NCI-H2029 treated with DMSO at 0.1 percent for 48 hours (cell line): ENCODE results near the gene TMC6.
"Not testable (repeated sequence)": the region's sequence is repeated elsewhere in the genome, so short reads cannot be mapped to it uniquely, and the experiment has no call there.

ENCODE experiments used
- DNase-seq: peaks from one replicate; lab custom pipeline; 2025; lab: John Stamatoyannopoulos, UW

The TMC6 gene, protein sequence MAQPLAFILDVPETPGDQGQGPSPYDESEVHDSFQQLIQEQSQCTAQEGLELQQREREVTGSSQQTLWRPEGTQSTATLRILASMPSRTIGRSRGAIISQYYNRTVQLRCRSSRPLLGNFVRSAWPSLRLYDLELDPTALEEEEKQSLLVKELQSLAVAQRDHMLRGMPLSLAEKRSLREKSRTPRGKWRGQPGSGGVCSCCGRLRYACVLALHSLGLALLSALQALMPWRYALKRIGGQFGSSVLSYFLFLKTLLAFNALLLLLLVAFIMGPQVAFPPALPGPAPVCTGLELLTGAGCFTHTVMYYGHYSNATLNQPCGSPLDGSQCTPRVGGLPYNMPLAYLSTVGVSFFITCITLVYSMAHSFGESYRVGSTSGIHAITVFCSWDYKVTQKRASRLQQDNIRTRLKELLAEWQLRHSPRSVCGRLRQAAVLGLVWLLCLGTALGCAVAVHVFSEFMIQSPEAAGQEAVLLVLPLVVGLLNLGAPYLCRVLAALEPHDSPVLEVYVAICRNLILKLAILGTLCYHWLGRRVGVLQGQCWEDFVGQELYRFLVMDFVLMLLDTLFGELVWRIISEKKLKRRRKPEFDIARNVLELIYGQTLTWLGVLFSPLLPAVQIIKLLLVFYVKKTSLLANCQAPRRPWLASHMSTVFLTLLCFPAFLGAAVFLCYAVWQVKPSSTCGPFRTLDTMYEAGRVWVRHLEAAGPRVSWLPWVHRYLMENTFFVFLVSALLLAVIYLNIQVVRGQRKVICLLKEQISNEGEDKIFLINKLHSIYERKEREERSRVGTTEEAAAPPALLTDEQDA

DNA sequence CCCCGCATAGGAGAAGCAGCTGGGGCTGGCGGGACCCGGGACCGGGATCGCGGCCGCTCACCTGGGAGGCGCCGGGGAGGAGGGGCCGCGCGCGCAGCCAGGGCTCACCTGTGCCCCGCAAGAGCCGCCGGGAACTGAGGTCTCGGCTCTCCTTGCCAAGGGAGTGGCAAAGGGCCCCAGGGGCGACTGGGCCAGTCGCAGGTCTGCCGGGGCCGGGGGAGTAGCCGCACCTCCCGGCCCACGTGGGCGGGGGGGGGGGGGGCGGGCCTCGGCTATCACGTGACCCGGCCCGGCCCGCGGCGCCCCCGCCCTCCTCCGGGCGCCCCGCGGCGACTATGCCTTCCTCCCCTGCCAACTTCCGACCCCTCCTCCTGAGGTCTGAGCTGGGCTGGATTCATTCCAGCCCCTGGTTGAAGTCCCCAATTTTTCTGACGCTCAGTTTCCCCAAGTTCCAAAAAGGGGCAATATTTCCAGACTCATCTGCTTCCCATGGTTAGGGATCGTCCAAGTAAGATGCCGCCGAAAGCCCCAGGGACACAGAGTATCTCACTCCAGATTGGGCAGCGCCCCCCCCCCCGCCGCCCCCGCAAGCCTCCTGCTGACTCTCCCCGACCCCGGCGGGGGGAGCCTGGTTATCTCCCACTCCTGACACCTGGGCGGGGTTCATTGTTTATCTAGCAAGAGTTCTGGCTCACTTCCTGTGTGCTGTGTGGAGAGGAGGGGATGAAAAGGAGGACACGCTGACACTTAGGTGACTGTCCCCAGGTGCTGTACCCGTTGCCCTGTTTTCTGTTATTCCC, at the start of gene TMC6:
Gene TMC6, minus strand, starts transcription at position 205 of the 800 bp plus-strand sequence. CDS start 1,923 bp downstream, outside the sequence.
- no peak for DNase-seq

DNA sequence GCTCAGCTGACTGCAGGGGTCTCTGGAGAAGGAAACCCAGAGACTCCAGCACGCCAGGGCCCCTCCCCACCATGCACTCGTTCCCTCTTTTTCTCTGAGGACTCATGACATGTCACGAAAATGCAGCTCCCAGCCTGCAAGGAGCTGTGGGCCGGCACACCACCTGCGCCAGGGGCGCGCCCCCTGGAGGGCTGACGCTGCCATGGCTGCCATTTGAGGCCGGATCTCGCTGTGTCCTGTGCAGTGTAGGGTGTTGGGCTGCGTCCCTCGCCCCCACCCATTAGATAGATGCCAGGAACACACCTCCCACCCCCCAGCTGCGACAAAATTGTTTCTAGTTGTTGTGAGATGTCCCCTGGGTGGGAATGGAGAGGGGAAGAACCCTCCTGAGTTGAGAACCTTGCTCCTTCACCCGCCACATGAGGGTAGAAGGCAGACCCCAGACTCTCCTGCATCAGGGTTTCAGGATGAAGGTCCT, 48.0 kb upstream of the TMC6 start:
- DNase-seq = no peak

DNA sequence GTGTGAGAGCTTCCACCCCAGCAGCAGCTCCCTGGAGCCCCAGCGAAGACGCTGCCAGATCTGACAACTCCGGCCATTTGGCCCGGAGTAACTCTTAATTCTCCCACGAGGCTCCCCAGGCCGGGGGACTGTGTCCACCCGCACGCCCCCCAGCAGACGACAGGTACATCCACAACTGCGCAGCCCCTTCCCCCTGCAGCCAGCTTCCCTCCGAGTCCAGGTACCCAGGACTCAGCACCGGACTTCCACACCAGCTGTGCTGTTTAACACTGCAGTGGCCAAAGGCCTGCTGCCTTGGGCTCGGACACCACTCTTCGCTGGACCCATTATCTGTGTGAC, 47.1 kb upstream of the TMC6 start:
- DNase-seq = no peak

DNA sequence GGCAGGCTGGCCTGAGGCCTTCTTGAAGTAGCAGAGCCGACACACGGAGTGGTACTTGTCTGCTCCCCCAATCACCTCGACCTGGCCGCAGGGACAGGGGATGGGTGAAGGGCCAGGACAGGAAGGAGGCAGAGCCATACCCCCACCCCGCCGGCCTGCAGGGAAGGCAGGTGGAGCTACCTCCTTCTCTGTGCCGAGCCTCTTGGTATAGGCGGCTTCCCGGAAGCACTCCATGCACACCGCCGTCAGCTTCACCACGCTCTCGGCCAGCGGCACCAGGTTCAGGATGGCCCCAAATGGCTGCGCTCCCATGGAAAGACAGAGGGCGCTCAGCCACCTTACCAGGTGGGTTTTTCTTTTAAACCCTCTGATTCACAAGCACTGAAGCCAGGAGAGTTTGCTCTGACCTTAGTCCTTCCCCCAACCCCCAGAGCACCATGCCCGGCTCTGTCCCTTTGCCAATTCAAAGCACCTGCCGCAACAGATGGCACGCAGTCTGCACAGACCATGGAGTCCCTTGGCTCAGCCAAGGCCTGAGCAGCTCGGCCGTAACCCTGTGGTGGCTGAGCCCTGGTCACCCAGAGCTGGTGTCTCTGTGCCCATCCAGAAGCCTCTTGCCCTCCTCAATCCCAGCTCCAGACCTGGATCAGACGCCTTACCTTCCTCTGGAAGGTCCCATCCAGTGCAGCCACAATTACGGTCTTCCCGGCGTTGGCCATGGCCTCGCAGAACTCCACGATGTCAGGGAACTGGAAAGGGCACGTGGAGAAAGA, 46.5 kb upstream of the TMC6 start:
- peak; percentile 47 for DNase-seq

DNA sequence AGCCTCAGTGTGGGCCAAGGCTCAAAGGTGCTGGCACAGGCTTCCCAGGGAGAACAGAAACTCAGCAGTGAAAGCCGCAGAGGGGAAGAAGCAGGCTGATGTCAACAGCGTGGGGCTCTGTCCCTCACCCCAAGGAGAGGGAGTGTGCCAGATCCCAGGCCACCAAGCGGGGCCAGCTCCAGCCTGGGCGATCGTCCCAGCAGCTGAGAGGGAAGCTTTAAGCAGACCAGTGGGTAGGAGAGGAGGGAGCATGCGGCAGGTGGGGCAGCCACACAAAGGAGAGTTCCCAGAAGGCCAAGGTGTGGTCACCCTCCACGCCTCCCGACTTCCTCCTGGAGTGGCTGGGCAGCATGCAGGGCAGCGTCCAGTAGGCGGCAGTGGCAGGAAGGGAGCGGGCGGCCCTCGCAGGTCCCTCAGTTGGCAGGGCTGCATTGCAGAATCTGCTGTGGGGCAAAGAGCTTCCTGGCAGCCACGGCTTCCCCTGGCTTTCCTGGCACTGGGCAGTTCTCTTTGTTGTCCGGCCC, 45.9 kb upstream of the TMC6 start:
- DNase-seq = peak; percentile 34

DNA sequence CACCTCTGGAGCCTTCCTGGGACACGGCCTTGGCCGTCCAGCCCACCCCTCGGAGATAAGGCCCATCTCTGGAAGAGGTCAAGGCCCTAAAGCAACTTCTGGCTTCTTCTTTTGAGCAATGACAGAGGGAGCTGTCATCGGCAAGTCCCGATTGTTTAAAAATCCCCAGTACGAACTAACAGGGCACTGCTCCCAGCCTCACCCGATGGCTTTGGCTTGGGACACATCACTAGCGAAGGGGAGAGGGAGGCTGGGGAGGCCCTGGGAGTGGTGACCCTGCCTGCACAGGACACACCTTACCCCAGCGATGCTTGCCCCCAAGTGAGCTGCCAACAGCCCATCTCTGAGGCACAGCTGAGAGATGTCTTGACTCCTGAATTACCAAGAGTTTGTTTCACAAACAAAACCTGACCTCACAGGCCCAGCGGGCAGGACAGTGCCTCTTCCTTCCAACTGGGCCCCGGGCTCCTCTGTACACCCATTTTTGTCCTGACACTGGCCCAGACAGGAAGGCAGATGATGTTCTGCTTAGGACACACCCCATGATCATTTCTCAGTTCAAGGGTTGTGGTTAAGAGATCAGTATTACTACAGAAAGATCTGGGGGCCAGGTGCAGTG, 44.7 kb upstream of the TMC6 start:
- DNase-seq = no peak

DNA sequence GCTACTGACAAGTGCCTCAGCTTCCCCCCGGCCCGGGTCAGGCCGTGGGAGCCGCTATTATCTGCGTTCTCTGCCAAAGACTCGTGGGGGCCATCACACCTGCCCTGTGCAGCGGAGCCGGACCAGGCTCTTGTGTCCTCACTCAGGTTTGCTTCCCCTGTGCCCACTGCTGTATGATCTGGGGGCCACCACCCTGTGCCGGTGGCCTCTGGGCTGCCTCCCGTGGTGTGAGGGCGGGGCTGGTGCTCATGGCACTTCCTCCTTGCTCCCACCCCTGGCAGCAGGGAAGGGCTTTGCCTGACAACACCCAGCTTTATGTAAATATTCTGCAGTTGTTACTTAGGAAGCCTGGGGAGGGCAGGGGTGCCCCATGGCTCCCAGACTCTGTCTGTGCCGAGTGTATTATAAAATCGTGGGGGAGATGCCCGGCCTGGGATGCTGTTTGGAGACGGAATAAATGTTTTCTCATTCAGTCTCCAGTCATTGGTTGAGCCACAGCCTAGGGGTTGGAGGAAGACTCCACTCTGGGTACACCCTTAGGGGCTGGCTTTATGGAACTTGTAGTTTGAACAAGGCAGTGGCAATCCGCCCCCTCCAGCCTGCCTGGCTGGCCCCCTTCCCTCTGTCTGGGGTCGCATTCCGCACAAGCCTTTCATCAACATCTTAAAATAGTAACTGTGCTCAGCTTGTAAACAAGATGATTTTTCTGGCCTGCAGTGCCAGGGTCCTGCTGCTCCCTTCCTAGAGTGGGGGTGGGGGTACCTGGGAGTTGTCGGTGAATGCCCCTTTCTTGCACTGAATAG, 43.9 kb upstream of the TMC6 start:
- DNase-seq = no peak

DNA sequence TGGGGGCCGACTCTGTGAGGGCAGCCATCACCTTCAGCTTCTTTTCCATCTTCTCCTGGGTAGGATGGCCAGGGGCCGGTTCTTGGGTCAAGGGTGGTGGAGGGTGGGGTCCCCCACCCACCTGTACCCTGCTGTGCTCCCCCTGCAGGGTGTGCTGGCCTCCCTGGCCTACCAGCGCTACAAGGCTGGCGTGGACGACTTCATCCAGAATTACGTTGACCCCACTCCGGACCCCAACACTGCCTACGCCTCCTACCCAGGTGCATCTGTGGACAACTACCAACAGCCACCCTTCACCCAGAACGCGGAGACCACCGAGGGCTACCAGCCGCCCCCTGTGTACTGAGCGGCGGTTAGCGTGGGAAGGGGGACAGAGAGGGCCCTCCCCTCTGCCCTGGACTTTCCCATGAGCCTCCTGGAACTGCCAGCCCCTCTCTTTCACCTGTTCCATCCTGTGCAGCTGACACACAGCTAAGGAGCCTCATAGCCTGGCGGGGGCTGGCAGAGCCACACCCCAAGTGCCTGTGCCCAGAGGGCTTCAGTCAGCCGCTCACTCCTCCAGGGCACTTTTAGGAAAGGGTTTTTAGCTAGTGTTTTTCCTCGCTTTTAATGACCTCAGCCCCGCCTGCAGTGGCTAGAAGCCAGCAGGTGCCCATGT, 43.2 kb upstream of the TMC6 start:
- not testable (repeated sequence) for DNase-seq

DNA sequence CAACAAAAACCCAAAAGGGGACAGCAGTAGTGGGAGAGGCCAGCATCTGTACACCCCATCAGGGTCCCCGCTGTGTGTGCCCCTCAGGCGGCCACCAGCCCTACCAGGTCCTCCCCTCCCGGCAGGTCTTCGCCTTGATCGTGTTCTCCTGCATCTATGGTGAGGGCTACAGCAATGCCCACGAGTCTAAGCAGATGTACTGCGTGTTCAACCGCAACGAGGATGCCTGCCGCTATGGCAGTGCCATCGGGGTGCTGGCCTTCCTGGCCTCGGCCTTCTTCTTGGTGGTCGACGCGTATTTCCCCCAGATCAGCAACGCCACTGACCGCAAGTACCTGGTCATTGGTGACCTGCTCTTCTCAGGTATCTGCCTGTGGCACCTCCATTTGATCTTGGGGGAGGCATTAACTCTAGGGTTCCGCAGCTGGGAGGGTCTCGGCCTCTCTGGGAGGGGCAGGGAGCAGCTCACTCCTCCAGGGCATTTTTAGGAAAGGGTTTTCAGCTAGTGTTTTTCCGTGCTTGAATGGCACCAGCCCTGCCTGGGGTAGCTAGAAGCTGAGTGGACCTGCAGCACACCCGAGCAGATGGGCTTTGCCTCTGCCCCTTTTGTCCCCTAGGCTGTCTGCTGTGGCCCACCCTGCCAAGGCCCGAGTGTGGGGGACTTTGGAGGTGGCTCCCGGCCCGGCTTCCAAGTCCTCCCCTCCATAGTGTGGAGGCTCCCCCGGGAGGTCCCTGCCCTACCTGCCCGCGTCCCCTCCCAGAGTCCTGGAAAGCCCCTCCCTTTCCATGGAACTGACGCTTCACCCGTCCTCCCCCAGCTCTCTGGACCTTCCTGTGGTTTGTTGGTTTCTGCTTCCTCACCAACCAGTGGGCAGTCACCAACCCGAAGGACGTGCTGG, 42.4 kb upstream of the TMC6 start:
- DNase-seq = no peak

DNA sequence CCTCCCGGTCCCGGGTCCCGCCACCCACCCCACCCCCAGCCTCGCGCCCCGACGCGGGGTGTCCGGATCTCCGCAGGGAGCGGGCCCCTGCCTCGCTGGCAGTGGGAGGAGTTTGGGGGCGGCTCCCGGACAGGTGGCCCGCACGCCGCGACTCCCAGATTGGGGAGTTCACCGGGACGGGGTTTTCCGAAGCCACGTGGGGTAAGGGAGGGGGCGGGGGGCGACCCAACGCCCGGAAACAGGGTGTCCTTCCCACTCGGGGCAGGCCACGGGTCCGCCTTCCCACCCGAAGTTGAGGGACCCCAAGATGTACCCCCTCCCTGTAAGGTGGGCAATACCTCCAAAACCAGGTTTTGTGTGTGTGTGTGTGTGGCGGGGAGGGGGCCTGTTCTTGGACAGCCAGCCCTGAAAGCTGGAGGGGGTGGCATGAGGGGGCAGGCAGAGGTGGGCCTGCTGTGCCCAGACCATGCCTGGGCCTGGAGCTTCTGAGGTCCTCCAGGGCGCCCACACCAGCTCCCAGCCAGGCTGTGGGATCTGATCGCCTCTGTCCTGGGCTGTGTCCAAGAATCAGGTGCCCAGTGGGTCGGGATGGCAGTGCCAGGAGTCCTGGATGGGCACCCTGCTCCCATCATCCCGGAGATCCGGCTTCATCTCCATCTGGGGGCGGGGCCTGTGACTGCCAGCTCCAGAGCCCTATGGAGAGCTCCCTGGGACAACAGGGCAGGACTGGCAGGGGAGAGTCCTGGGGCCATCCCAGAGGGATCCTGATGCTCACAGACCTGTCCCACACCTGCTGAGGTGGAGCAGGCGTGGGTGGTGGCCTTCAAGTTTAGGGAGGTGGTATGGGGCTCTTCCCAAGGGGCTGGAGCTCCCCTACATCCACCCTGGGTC, 40.6 kb upstream of the TMC6 start:
- DNase-seq = no peak

DNA sequence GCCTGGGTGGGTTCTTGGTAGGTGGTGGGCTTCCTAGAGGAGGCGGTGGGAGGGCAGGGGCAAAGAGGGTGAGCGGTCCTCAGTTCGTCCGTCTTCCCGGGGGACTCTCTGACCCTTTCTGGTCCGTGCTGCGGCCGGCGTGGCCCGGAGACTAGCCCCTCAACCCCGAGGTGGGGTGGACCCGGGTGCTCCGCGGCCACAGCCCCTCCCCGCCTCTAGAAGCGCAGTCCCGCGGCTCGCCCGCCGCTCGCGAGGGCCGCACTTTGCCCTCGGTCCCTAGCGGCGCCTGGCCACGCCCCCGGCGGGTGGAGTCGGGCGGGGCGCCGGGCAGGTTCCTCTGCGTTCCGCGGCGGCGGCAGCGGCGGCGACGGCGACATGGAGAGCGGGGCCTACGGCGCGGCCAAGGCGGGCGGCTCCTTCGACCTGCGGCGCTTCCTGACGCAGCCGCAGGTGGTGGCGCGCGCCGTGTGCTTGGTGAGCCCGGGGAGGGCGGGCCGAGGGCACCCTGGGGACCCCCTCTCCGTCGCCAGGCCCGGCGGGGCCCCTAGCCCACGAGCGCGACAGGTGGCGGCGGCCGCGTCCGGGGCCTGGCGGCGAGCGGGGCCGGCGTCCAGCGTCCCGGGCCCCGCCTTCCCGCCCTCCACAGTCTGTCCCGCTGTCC, 39.8 kb upstream of the TMC6 start, which contains the start of gene SYNGR2:
Gene SYNGR2, plus strand, starts transcription at position 340 of the 661 bp plus-strand sequence. Its CDS starts 36 bp downstream, at position 376.
- DNase-seq = peak; percentile 16

DNA sequence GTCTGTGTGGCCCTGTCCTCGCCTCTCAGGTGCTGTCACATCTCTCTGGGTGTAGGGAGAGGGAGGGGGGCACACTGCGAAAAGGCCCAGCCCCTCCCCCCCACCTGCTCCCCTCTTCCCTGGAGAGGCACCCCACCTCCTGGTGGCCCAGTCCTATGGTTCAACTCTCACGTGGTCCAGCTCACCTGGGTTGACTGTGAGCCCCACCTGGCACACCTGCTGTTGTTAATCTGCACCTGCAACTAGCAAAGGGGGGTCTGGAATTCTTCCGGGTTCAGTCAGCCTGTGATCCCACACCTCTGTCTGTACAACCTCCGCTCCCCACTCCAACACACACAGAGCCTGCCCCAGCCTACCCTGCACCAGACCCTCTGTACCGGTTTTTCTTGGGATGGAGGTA, 37.9 kb upstream of the TMC6 start:
- DNase-seq = no peak

DNA sequence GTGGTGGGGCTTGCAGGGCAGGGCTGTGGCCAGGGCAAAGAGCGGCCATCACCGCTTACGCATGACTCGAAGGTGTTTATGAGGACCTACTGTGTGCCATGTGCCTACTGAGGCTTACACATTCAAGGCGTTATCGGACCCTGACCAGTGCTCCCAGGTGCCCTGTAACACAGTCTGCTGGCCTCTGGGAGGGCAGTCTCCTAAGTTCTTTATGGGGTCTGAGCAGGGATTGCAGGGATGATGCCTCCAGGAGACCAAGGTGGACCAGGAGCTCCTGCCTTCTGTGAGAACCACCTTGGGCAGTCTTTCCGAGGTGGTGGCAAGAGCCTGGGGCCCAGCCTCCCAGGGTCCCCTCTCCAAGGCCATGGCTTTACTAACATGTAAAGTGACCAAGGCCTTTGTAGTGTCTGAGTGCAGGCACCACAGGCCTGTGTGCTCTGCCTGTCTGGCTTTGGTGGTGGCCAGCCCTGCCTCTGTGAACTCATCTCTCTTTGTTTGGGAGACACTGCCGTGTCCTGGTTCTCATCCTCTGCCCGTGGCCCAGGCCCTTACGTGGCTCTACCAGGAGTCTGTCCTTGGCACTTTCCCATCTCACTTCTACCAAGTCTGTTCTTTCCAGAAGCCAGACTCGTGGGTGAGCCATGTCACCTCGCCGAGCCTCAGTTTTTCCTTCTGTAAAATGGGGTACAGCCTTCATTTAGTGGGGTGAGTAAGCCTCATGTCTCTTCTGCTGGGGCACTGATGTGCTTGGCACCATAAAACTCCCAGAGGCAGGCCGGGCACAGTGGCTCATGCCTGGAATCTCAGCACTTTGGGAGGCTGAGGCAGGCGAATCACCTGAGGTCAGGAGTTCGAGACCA, 36.4 kb upstream of the TMC6 start:
- no peak for DNase-seq

DNA sequence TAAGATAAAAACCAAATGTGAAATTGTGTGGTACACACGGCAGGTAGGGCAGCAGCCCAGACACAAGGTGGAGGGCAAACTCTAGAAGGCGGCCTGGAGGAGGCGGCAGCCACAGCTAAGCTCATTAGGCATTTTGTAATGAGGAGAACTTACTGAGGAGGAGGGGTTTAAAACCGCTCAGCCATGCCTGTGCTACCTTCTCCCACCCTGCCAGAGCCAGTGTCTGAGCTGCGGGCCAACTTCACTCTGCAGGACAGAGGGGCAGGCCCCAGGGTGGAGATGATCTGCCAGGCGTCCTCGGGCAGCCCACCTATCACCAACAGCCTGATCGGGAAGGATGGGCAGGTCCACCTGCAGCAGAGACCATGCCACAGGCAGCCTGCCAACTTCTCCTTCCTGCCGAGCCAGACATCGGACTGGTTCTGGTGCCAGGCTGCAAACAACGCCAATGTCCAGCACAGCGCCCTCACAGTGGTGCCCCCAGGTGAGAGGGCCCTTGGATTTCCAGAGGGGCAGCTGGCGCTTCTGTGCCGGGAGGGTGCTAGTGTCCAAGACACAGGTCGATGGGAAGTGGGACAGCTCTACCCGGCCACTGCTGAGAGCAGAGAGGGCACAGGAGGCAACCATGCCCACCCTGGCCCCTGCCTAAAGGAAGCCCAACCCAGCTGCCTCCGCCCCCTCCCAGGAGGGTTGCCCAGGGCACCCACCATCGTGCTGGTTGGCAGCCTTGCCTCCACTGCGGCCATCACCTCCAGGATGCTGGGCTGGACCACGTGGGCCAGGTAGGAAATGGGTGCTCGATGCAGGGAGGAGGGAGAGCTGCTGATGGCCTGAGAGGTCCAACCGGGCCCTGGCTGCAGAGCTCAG, 35.6 kb upstream of the TMC6 start:
- DNase-seq = no peak
